Mesenteric fat pad (tissue), 1 donor: ENCODE measurements around the gene RNPS1. TPM values are rescaled to one million over a fixed set of nuclear protein-coding genes. Genes with fewer than 3 reads are reported as not detected.
"Not testable (repeated sequence)": the region's sequence is repeated elsewhere in the genome, so short reads cannot be mapped to it uniquely, and the experiment has no call there.

Experiments
- DNase-seq: peaks from one replicate; pipeline ENCODE4 v3.0.0-alpha.2; 2020; ENCODE audit warnings: low spot score
- total RNA-seq: library from RNA; stranded (reverse); fragmentation: NEBNext Ultra II Directional; extraction: Animal tissue kit (Norgen Biotek cat#: 25700); gene quantifications from one replicate; pipeline ENCODE4 v1.2.1, GENCODE V29; 2021
- donor health status: DM: yes; HTN: yes; CAD: no.

The RNPS1 gene
- total RNA-seq, 1 donor from 2014 or later, result 123 TPM

DNA sequence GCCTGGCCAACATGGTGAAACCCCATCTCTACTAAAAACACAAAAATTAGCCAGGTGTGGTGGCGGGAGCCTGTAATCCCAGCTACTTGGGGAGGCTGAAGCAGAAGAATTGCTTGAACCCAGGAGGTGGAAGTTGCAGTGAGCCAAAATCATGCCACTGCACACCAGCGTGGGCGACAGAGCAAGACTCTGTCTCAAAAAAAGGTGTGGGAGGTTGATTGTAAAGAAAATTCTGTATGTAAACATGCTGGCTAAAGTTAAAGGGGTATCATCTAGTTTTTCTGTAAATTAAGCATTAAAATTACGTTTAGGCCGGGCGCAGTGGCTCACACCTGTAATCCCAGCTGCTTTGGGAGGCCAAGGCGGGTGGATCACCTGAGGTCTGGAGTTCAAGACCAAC lies 9.4 kb downstream of the RNPS1 start:
- DNase-seq, result not testable (repeated sequence)

DNA sequence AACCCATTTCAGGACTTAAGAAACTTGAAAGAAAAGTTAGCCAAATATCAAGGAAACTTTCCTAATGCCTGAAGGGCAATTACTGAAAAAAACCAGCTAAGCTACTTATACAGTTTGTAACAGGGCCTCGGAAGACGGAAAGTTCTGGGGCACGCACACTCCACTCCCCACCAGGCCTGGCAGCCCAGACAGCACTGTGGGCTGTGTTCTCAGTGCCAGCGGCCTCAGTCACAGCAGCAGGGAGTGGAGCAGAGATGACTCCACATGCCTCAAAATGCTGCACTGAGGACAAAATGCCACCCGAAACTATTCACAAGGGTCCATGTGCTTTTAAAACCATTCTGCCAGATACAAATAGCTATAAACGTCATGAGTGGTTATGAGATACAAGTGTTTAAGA lies 10.2 kb downstream of the RNPS1 start:
- no peak for DNase-seq

DNA sequence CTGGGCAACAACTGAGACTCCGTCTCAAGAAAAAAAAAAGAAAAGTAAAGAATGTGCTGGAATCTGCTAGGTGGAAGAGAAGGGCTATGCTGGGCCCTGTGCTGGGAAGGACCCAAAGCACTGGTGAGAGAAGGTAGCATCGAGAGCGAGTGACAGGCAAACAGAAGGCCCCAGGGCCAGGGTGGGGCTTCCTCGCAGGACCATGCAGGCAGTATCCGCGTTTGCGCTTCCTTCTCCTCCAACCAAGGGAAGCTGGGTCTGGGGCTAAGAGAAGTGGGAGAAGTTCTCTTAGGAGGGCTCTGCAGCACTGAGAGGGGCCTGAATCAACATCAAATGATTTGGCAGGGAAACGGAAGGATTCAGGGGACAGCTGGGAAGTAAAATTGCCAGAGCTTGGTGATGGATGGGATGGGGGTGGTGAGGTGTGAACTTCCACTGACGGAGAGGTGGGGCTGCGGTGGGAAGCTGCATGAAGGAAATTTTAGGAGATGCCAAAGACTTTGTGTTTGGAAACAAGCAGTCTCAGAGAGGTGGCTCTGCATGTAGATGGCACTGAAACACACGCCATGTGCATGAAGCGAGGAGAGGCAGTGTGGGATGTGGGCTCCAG lies 11.3 kb downstream of the RNPS1 start:
- no peak for DNase-seq

DNA sequence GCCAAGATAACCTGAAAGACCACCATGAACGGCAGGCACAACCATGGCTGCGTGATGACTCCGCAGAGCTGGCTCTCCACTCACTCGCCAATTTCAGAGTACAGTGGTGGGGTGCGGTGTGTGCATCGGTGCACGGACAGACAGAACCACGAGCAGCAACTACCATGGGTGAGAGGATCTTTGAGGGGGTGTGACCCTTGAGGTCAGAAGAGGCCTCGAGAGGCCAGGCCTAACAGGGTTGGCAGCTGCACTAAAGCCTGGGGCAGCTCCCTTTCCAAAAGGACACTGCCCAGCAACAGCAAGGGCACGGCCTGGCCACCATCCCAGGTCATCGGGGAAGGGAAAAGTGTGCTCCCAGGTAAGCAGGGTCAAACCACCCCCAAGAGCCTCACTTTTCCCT lies 14.6 kb downstream of the RNPS1 start:
- DNase-seq, result no peak

DNA sequence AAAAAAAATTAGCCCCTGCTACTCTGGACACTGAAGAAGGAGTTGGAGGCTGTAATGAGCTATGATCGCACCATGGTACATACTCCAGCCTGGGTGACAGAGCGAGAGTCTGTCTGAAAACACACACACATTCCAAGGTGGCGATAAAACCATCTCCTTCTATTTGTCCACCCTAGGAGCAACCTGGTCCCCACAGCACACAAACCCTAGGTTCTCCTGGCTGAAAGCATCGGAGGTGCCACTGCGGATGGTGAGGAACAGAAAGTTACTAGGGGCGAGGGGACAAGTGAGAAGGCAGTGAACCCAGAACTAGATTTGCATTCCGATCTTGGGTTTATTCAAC lies 15.1 kb downstream of the RNPS1 start:
- no peak for DNase-seq

DNA sequence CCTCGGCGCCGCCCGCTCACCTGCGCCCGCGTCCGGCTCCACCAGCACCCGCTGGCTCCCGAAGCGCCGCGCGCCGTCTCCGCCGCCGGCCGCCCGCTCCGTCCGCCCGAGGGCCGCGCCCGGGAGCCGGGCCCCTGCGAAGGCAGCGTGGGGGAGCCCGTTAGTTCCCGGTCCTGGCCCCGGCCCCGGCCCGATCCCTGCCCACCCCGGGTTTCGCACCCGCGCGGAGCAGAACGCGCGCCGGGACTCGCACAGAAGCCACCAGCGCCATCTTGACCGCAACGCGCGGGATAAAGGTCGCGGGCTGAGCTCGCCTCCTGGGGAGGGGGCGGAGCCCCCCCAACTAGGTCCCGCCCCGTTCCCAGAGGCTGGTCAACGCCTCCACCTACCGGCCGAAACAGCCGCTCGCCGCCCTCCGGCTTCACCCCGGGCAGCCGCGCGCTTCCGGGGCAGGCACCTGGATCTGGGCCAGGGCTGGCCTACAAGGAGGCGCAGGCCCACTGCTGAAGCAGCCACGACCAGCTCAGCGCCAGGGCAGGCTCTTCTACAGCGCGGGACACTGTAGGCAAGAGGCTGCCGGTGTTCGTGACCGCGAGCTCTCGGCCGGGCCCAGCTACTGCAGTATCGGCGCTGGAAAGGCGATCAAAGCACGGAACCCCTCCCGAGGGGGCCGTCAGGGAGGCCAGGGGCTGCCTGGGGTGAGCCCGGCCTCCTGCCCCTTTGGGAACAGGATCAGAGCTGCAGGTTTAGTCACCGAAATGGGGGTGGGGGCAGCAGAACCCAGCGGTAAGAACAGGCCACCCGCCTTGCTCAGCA lies 16.4 kb downstream of the RNPS1 start, which contains the start of gene ECI1:
ECI1 (minus strand) TSS at position 292 of the 816 bp plus-strand sequence; CDS start at position 271, 21 bp downstream.
- peak; percentile 99 for DNase-seq

DNA sequence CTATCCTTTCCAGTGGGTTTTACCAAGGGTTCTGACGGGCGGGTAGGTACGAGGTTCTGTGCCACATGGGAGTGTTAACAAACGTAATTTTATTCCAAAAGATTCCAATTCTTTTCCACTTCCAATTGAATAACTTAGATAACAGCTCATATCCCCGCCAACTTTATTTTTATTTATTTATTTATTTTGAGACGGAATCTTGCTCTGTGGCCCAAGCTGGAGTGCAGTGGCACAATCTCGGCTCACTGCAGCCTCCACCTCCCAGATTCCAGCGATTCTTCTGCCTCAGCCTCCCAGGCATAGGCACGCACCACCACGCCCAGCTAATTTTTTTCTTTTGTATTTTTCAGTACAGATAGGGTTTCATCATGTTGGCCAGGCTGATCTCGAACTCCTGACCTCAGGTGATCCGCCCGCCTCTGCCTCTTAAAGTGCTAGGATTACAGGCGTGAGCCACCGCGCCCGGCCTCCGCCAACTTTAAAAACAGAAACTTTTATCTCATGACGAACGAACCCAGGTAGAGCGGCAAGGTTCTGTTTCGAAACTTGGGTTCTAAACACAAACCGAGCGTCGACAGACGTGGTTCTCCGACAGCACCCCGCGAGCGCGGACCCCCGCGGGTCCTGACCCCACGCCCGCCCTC lies 17.2 kb downstream of the RNPS1 start:
- no peak for DNase-seq

DNA sequence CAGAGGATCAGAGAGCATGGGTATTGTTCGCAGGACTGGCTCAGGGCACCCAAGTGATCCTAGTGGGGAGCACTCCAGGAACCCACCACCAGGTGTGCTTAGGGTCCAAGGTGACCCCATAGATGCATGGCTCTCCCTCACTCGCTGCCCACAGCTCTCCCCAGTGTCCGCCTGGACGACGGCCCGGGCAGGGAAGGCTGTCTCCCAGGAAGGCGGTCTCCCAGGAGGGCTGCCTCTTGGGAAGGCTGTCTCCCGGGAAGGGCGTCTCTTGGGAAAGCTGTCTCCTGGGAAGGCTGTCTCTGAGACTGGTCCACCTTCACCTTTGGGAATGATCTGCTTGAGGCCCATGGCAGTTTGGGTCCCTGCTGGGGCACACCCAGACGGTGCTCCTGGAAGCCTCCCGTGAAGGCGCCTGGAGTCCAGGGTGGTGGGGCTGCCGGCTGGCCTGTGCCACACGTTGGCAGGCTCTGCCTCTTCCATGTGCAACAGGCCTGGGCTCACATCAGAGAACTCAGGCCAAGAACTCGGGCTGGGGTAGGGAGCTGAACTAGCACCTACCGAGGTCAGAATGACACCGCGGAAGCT lies 21.5 kb downstream of the RNPS1 start:
- no peak for DNase-seq

DNA sequence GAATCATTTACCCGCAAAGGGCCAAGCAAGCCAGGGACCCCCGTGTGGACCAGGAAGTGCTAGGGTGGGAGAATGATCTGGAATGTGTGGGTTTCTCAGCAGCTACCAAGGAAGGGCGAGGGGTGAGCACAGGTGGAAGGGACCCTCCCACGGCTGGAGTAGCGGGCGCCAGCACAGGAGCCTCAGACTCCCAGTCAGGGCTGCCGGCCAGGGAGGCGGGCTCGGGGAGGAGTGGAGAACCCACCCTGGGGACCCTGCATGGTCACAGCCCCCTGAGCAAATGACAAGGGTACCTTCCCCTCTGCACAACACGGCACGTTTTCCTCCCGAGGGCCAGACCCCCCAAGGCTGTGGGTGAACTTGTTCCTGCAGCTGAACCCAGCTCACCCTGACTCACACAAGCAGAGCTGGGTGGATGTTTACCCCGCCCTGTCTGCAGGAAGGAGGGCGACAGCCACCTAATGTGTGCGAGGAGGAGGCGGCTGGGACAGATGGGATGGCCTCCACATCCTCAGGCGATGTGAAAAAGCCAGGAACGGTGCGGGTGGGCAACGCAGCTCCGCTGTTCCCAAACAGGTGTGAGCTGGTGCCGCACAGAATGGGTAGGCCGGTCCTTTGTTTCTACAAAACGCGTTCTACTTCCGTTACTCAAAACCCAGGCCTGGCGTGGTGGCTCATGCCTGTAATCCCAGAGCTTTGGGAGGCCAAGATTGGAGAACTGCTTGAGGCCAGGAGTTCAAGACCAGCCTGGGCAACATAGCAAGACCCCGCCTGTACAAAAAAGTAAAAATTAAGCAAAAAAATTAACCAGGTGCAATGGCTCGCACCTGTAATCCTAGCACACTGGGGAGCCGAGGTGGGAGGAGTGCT lies 22.8 kb downstream of the RNPS1 start:
- no peak for DNase-seq

DNA sequence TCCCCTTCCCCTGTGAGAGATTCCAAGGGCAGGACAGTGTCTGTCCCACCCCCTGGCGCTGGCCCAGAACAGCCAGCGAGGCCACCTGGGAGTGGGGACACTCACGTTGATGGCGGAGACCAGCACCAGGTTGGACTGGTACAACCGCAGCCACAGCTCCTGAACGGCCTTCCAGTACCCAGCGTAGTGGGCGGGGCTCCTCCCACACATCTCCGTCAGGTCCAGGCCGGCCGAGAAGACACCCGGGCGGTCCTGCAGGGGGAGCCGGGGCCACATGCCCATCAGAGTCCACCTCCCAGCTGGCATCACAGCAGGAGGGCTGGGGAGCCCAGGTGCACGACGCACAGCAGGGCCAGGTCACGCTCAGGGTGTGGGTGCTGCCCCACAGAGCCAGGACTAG lies 23.6 kb downstream of the RNPS1 start:
- DNase-seq, result no peak

DNA sequence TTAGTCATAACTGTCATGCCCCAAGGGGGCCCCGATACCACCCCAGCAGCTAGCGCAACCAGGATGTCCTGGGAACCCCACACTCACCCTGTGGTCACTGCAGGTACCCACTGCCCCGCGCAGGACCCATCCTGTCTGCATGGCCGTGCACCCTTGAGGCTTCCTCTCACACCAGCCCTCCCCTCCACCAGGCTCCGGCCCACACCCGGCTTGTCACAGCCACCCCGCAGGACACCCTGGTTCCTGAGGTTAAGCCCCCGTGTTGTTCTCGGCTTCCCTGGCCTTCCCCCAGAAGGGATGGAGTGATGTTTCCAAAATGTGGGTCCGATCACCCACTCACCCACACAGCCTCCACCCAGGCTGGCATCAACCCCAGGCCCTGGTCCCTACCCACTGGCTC lies 24.1 kb downstream of the RNPS1 start:
- no peak for DNase-seq

DNA sequence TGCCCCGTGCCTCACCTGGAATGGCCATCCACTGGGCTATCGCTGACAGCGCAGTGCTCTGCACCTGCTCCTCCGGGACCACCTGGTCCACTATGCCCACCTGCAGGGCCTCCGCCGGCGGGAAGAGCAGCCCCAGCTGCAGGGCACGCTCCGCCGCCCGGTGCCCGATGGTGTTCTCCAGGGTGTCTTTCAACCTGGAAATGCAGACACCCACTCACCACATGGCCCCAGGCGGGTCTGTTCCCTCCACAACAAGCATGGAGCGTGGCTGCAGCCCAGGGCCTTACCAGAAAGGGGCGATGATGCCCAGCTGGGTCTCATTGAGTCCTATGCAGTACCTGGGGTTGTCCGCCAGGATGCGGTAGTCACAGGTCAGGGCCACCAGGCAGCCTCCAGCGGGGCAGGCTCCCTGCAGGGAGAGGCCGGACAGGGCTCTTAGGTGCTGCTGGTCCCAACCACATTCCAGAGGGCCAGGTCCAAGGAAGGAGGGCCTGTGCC lies 24.8 kb downstream of the RNPS1 start:
- DNase-seq, result no peak

DNA sequence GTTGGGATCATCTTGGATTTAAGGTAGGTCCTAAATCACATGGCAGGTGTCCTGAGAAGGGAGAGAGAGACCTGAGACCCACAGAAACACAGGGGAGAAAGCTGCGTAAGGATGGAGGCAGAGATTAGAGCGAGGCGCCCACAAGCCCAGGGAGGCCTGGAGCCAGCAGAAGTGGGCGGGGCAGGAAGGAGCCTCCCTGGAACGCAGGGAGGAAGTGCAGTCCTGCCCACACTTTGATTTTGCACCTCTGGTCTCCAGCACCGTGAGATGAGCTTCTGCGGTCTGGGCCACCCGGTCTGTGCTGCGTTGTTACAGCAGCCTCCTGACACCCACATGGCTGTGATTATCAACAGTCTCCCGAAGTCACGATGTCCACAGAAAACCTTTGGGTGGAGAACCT lies 25.3 kb downstream of the RNPS1 start:
- DNase-seq, result no peak

DNA sequence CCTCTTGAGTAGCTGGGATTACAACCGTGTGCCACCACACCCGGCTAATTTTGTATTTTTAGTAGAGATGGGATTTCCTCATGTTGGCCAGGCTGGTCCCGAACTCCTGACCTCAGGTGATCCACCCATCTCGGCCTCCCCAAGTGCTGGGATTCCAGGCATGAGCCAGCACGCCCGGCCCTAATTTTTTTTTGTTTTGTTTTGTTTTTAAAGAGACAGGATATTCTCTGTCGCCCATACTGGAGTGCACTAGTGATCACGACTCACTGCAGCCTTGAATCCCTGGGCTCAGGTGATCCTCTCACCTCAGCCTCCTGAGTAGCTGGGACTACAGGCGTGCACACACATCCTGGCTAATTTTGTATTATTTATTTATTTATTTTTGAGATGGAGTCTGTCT lies 27.6 kb downstream of the RNPS1 start:
- DNase-seq, result not testable (repeated sequence)

DNA sequence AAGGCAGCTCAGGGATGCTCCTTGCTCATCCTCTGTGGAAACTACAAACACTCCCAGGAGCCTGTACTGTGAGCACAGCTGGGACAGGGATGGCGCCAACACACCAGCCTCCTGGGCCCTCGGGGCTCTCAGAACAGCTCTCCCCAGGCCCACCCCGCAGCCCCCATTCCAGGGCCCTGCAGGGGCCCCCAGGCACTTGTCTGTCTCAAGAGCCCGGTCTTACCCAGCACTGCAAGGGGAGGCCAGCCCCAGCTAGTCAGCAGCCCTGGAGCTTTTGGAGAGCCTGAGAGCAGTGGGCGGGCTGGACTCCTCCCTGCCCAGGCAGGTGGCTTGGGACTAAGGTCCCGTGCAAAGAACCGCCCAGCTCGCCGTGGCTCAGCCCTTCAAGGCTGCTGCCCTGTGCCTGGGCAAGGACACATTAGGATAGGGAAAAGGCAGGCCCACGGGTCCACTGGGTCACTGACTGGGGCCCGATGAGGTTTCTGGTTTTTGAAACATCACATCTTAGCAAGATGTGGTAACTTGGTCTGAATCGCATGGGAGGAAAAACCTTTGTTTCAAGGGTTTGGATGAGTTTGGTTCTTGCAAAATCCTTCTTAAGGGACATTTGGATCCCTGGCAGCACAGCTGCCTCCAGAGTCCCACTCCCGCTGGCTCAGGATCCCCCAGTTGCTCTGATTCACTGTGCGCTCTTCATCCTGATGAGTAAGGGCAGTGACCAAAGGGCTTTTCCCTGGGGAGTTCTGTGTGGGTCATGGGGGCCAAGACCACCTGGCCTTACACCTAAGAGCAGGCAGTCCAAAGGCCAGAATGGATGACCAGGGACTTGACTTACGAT lies 28.9 kb downstream of the RNPS1 start:
- no peak for DNase-seq

DNA sequence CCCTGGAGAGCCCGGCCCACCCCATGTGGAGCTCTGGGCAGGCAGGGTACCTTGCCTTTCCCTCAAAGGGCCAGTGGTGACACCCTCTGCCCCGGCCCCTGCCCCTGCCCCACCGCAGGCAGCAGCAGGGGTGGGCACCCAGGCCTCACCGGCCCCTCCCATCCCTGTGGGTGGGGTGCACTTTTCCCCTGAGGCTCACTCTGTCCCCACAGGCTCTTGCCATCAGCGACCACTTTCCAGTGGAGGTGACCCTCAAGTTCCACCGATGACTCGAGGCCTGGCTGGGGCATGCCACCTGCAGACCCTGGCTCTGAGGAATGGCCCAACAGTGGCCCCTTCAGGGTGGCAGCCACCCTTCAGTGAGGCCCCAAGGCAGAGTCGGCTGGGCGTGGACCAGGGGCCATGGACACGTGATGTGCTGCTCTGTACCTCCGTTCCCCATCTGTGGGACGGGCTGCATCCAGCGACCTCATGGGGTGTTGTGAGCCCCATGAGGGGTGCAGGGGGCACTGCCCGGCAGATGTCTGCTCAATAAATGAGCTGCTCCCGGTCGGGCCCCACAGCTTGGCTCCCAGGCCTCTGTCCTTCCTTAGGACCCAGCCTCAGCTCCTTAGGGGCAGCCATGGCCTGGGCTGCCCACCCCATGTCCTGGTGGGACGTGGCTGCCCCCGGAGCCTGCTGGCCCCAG lies 29.6 kb downstream of the RNPS1 start:
- DNase-seq, result no peak

DNA sequence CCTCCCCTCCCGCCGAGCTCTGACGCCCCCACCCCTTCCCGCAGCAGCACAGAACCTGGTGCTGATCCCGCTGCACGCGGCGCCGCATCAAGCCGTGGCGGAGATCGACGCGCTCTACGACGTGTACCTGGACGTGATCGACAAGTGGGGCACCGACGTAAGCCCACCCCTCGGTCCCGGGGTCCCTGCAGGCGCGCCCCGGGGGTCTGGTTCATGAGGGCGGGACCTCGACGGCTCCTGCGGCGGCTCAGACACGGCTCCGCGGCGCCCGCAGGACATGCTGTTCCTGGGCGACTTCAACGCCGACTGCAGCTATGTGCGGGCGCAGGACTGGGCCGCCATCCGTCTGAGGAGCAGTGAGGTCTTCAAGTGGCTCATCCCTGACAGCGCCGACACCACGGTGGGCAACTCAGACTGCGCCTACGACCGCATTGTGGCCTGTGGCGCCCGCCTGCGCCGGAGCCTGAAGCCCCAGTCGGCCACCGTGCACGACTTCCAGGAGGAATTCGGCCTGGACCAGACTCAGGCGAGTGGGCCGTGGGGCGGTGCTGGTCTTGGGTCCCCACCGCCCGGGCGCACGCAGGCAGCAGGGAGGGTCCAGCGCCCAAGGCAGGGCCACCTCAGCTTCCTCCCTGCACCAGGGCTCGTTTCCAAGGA lies 30.3 kb downstream of the RNPS1 start:
- DNase-seq, result no peak

DNA sequence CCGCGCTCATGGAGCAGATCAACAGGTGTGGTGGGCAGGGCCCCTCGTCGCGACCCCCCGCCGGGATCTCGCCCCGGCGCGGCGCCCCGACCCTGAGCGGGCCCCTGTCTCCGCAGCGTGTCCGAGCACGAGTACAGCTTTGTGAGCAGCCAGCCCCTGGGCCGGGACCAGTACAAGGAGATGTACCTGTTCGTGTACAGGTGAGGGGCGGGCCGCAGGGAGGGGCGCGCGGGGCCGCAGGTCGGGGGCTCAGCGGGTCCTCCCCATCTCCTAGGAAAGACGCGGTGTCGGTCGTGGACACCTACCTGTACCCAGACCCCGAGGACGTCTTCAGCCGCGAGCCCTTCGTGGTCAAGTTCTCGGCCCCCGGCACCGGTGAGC lies 30.8 kb downstream of the RNPS1 start:
- no peak for DNase-seq
